ENCODE data around the gene C6orf136. TPM values are rescaled to one million over a fixed set of nuclear protein-coding genes. Genes with fewer than 3 reads are reported as not detected.

The C6orf136 gene
- total and polyA plus RNA-seq, 9 of the 15 experiments (the other 6 are each of a cell fraction or from before 2014, with no cell fraction given) = 14.1 to 63.1 (median 18.4) TPM

- TF ChIP-seq CTCF (IDR thresholded peaks at IDR 0.05 in 2 of 3, conservative IDR thresholded peaks at IDR 0.05 in 1 of 3; ENCODE audit: insufficient read depth in 2 of 3, low read depth in 1 of 3, low read length in 3 of 3) = peak in 1 of 3 experiments; percentile 7; a peak in 1 of 6 replicates
- TF ChIP-seq FOXP4 (CRISPR knock-in tag; IDR thresholded peaks at IDR 0.05; ENCODE audit: borderline replicate concordance) = peak; percentile 60; the same call in 1 of the 2 replicates
- TF ChIP-seq, protein P1, sequence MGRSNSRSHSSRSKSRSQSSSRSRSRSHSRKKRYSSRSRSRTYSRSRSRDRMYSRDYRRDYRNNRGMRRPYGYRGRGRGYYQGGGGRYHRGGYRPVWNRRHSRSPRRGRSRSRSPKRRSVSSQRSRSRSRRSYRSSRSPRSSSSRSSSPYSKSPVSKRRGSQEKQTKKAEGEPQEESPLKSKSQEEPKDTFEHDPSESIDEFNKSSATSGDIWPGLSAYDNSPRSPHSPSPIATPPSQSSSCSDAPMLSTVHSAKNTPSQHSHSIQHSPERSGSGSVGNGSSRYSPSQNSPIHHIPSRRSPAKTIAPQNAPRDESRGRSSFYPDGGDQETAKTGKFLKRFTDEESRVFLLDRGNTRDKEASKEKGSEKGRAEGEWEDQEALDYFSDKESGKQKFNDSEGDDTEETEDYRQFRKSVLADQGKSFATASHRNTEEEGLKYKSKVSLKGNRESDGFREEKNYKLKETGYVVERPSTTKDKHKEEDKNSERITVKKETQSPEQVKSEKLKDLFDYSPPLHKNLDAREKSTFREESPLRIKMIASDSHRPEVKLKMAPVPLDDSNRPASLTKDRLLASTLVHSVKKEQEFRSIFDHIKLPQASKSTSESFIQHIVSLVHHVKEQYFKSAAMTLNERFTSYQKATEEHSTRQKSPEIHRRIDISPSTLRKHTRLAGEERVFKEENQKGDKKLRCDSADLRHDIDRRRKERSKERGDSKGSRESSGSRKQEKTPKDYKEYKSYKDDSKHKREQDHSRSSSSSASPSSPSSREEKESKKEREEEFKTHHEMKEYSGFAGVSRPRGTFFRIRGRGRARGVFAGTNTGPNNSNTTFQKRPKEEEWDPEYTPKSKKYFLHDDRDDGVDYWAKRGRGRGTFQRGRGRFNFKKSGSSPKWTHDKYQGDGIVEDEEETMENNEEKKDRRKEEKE (IDR thresholded peaks at IDR 0.05; ENCODE audit: borderline replicate concordance in 1 of 2, control insufficient read depth in 1 of 2, low read depth in 2 of 2, low read length in 1 of 2) = peak in 1 of 2 experiments; percentile 93; a peak in 1 of 4 replicates
- TF ChIP-seq ZNF184 (CRISPR knock-in tag; IDR thresholded peaks at IDR 0.05) = no peak
- TF ChIP-seq, protein P2, sequence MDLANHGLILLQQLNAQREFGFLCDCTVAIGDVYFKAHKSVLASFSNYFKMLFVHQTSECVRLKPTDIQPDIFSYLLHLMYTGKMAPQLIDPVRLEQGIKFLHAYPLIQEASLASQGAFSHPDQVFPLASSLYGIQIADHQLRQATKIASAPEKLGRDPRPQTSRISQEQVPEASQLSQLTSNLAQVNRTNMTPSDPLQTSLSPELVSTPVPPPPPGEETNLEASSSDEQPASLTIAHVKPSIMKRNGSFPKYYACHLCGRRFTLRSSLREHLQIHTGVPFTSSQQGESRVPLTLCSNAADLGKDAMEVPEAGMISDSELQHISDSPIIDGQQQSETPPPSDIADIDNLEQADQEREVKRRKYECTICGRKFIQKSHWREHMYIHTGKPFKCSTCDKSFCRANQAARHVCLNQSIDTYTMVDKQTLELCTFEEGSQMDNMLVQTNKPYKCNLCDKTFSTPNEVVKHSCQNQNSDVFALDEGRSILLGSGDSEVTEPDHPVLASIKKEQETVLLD (IDR thresholded peaks at IDR 0.05) = no peak; the same call in 1 of the 2 replicates
- TF ChIP-seq GTF3C2 (IDR thresholded peaks at IDR 0.05; ENCODE audit: borderline replicate concordance, extremely low read depth, insufficient read length) = no peak
- no peak for TF ChIP-seq RBM15 (IDR thresholded peaks at IDR 0.05; ENCODE audit: insufficient read depth, low read length)
- TF ChIP-seq, protein P3, sequence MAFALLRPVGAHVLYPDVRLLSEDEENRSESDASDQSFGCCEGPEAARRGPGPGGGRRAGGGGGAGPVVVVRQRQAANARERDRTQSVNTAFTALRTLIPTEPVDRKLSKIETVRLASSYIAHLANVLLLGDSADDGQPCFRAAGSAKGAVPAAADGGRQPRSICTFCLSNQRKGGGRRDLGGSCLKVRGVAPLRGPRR (CRISPR knock-in tag; IDR thresholded peaks at IDR 0.05) = peak; percentile 78; the same call in 1 of the 2 replicates
- TF ChIP-seq ZNF175 (CRISPR knock-in tag; IDR thresholded peaks at IDR 0.05; ENCODE audit: low read depth) = no peak; the same call in 1 of the 2 replicates
- TF ChIP-seq OTX1 (CRISPR knock-in tag; IDR thresholded peaks at IDR 0.05) = peak; percentile 99
Measured at GRCh38 chr6:30616811-30617564, 29.9 kb upstream of the C6orf136 start, which contains the start of gene PPP1R10 (continued).

All from K562 (cell line).